ENCODE results near the gene LGALS3BP. TPM values are rescaled to one million over a fixed set of nuclear protein-coding genes. Genes with fewer than 3 reads are reported as not detected.

LGALS3BP gene
- total and polyA plus RNA-seq, 2 of the 13 experiments (the other 11 are each of a cell fraction or from before 2014, with no cell fraction given) = 137 to 332 TPM

DNA sequence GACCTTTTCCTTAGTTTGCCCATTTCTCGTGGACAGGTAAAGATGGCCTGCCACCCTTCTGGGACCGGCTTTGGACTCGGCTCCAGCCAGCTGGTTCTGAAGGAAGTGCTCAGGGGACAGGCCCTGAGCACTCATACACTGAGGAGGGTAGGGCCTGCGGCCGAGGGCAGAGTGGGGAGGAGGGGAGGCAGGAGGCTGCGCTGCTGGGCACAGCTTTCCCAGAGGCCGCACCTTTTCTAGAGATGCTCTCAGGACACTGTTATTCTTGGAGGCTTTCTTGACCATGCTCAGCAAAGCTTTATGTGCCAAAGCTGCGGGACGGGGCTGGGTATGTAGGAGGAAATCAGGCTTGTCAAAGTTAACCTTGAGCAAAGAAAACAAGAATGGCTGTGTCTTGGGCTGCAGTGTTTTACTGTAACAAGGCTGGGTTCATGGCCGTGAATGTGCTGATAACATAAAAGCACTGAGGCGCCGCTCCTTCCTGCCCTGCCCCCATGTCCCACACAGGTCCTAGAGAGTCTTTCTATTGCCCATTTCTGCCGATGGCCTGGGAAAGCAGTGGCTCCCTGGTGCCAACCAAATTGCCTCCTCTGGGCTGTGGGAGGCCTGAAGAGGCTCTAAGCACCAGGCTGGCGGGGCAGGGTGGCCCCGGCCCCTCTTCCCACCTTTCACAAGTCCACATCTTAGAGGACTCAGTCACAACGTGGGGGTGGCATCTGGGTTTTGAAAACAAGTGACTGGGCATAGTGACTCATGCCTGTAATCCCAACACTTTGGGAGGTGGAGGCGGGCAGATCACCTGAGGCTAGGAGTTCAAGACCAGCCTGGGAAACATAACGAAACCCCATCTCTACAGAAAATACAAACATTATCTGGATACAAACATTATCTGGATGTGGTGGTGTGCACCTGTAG lies 32.2 kb downstream of the LGALS3BP start (continued):
- no peak for TF ChIP-seq SOX13 (IDR thresholded peaks at IDR 0.05)
- TF ChIP-seq SOX13 (CRISPR knock-in tag; conservative IDR thresholded peaks at IDR 0.05 in 1 of 2, IDR thresholded peaks at IDR 0.05 in 1 of 2) = peak in 1 of 2 experiments; percentile 72; a peak in 2 of 4 replicates
- TF ChIP-seq ZNF883 (CRISPR knock-in tag; IDR thresholded peaks at IDR 0.05; ENCODE audit: not compliant biosample characterization) = no peak
- no peak for TF ChIP-seq GLI4 (CRISPR knock-in tag; IDR thresholded peaks at IDR 0.05; ENCODE audit: borderline replicate concordance)
- no peak for TF ChIP-seq NFE2 (CRISPR knock-in tag; IDR thresholded peaks at IDR 0.05)
- no peak for TF ChIP-seq PLRG1 (conservative IDR thresholded peaks at IDR 0.05)
- TF ChIP-seq NFIC (IDR thresholded peaks at IDR 0.05; ENCODE audit: low read length) = no peak
- TF ChIP-seq ZNF441 (CRISPR knock-in tag; IDR thresholded peaks at IDR 0.05; ENCODE audit: borderline replicate concordance) = no peak
- no peak for TF ChIP-seq MAFG (CRISPR knock-in tag; IDR thresholded peaks at IDR 0.05)
- TF ChIP-seq DNMT3B (CRISPR knock-in tag; conservative IDR thresholded peaks at IDR 0.05) = no peak
- TF ChIP-seq TSC22D2 (CRISPR knock-in tag; IDR thresholded peaks at IDR 0.05; ENCODE audit: borderline replicate concordance) = no peak
- no peak for TF ChIP-seq DNMT1 (CRISPR knock-in tag; IDR thresholded peaks at IDR 0.05)
- TF ChIP-seq MAFF (IDR thresholded peaks at IDR 0.05; ENCODE audit: low read depth, low read length) = no peak
- no peak for TF ChIP-seq FOXM1 (CRISPR knock-in tag; IDR thresholded peaks at IDR 0.05)
- TF ChIP-seq YEATS4 (CRISPR knock-in tag; IDR thresholded peaks at IDR 0.05; ENCODE audit: borderline replicate concordance) = no peak
- TF ChIP-seq HCFC1 (IDR thresholded peaks at IDR 0.05; ENCODE audit: low read depth, low read length) = no peak
- no peak for TF ChIP-seq GPBP1L1 (CRISPR knock-in tag; IDR thresholded peaks at IDR 0.05)
- TF ChIP-seq ATF5 (CRISPR knock-in tag; IDR thresholded peaks at IDR 0.05; ENCODE audit: low read depth) = no peak
- TF ChIP-seq MBNL3 (CRISPR knock-in tag; conservative IDR thresholded peaks at IDR 0.05) = no peak
- TF ChIP-seq THAP9 (CRISPR knock-in tag; IDR thresholded peaks at IDR 0.05; ENCODE audit: borderline replicate concordance) = no peak
- TF ChIP-seq SRSF9 (IDR thresholded peaks at IDR 0.05; ENCODE audit: borderline replicate concordance, insufficient read depth, low read depth, low read length, poor library complexity, severe bottlenecking) = no peak
- TF ChIP-seq ZNF770 (CRISPR knock-in tag; IDR thresholded peaks at IDR 0.05) = peak; percentile 8; the same call in 1 of the 2 replicates
- no peak for TF ChIP-seq ZNF556 (CRISPR knock-in tag; IDR thresholded peaks at IDR 0.05; ENCODE audit: borderline replicate concordance)

Measured in HepG2 (cell line).